HG03066 (cell line): Measurements from ENCODE around the gene DOC2B.
"Not testable (repeated sequence)": the region's sequence is repeated elsewhere in the genome, so short reads cannot be mapped to it uniquely, and the experiment has no call there.

Source experiments
- ATAC-seq: cut with Tn5 transposase; IDR thresholded peaks from one replicate; pipeline ENCODE4 v1.9.1; 2021; ENCODE audit warnings: low read depth; ENCODE audit not compliant: unreplicated experiment

The DOC2B gene

GRCh38 chr17:213286-214105 lies 32.0 kb upstream of the DOC2B start:
- ATAC-seq = no peak

GRCh38 chr17:210402-210801 lies 29.0 kb upstream of the DOC2B start:
- ATAC-seq = no peak

DNA sequence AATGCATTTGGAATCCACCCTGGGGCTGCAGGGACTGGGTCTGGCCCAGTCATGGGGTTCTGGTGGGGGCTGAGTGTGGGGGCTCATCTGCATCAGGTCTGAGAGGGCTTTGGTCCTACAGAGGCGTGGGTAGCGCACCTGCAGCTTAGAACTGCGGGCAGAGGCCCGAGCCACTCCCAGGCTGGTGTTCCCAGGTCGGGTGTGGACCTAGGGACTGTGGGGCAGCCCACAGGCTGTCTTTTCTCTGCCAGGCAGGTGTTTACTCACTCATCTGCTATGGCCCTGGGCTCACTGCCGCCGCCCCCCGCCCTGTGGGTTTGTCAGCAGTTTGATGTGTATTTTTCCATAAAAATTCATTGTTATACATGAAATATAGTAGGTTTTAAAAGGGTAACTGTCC lies 27.0 kb upstream of the DOC2B start:
- ATAC-seq = no peak

GRCh38 chr17:207775-208174 lies 26.3 kb upstream of the DOC2B start:
- no peak for ATAC-seq

- ATAC-seq = no peak
Measured at GRCh38 chr17:206941-207560, 25.6 kb upstream of the DOC2B start.

DNA sequence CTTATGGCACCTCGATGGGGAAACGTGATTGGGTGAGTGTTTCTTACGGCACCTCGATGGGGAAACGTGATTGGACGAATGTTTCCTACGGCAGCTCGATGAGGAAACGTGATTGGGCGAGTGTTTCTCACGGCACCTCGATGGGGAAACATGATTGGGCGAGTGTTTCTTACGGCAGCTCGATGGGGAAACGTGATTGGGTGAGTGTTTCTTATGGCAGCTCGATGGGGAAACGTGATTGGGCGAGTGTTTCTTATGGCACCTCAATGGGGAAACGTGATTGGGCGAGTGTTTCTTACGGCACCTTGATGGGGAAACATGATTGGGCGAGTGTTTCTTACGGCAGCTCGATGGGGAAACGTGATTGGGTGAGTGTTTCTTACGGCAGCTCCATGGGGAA lies 25.0 kb upstream of the DOC2B start:
- not testable (repeated sequence) for ATAC-seq

GRCh38 chr17:205817-206216 lies 24.4 kb upstream of the DOC2B start:
- no peak for ATAC-seq

GRCh38 chr17:205148-205669 lies 23.8 kb upstream of the DOC2B start:
- no peak for ATAC-seq

GRCh38 chr17:204427-205147 lies 23.1 kb upstream of the DOC2B start:
- ATAC-seq = no peak

DNA sequence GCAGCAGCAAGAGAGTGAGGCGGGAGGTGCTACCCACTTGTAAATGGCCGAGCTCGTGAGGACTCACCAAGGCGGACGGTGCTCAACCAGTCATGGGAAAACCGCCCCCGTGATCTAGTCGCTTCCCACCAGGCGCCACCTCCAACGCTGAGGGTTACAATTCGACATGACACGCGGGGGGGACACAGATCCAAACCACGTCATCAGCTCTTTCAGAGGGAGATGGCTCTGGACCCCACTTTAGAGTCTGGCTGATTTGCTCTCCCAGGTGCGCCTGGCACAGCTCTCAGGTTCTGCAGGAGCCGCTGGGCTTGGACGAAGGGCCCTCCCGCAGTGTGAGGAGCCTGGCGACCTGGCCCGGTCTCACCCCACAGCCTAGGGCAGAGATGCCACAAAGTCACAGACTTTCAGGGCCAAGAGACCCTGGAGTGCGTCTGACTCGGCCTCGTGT lies 21.1 kb upstream of the DOC2B start:
- ATAC-seq = no peak

GRCh38 chr17:201736-202135 lies 20.3 kb upstream of the DOC2B start:
- not testable (repeated sequence) for ATAC-seq

DNA sequence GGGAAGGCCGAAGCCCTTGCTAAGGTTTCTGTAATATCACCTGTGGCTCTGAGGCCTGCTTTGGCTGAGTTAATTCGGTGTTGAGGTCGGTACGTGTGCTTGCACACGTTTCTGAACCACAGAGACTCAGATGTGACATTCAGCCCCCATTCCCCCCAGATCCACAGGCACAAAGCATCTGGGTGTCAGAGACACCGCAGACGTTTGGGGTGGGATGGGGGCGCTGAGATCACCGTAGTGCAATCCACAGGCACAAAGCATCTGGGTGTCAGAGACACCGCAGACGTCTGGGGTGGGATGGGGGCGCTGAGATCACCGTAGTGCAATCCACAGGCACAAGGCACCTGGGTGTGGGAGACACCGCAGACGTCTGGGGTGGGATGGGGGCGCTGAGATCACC lies 19.8 kb upstream of the DOC2B start:
- not testable (repeated sequence) for ATAC-seq

DNA sequence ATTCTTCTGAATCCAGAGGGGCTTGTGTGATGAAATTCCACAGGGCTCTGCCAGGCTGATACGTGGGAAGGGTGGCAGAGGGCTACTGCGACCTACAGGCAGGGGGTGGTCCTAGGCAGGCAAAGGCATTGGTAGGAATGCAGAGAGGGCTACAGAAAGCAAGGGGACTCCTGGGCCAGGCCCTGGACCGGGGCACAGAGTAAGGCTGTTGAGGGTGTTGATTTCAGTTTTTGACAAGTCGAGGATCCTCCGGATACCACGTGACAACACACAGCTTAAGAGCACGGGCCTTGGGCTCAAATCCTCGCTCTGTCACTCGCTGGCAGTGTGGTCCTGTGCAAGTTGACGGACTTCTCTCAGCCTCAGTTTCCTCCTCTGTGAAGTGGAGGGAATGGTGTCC lies 19.1 kb upstream of the DOC2B start:
- ATAC-seq = no peak

GRCh38 chr17:199806-200545 lies 18.5 kb upstream of the DOC2B start:
- ATAC-seq = no peak

DNA sequence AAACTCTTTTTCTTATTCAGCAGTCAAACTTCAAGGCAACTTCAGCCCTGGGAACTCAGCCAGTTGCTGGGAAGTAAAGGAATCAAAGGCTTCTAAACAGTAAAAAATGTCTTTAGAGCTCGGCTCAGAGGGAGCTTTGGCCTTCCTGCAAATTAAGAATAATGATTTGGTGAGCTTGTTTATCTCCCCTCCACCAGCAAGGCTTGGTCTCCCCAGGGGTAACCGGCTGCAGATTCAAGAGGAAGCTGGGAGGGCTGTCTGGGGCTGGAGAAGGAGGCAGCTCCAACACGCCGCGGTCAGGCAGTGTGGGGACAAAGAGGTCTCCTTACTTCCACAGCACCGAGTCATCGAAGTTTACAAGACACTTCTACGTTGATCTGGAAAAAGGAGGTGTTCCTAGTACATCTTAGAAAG lies 17.7 kb upstream of the DOC2B start:
- no peak for ATAC-seq

- ATAC-seq = not testable (repeated sequence)
Measured at GRCh38 chr17:198225-198624, 16.8 kb upstream of the DOC2B start.

DNA sequence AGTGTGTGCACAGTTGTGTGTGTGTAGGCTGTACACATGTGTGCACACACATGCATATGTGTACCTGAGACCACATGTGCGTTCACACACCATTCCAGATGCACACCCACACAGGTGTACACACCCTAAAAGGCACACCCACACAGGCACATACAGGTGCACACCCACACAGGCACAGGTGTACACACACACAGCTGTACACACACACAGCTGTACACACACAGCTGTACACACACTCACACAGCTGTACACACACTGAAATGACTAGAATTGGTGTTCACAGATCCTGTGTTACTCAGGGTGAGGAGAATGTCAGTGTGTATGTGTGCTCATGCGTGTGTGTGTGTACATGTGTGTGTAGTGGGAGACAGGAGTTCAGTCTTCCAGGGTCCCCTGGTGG lies 15.9 kb upstream of the DOC2B start:
- no peak for ATAC-seq

- ATAC-seq = no peak
Measured at GRCh38 chr17:194828-195602, 13.6 kb upstream of the DOC2B start.

GRCh38 chr17:193841-194806 lies 12.7 kb upstream of the DOC2B start:
- no peak for ATAC-seq
